Measurements from ENCODE around the gene UBE2I. TPM values are rescaled to one million over a fixed set of nuclear protein-coding genes. Genes with fewer than 3 reads are reported as not detected.
"Not testable (repeated sequence)": the region's sequence is repeated elsewhere in the genome, so short reads cannot be mapped to it uniquely, and the experiment has no call there.

Gene UBE2I
- polyA plus RNA-seq, 2 of the 4 experiments (the other 2 are of a cell fraction): 170 to 208 TPM

- no peak for TF ChIP-seq MAZ (IDR thresholded peaks at IDR 0.05; ENCODE audit: borderline replicate concordance, low read depth, low read length)
- no peak for TF ChIP-seq RFX5 (IDR thresholded peaks at IDR 0.05)
- no peak for TF ChIP-seq KDM1A (IDR thresholded peaks at IDR 0.05; ENCODE audit: low read depth)
- TF ChIP-seq ESRRA (IDR thresholded peaks at IDR 0.05; ENCODE audit: borderline replicate concordance, low read length): no peak
- TF ChIP-seq HOXA7 (CRISPR knock-in tag; IDR thresholded peaks at IDR 0.05): no peak
Observed at GRCh38 chr16:1326946-1327618, 17.6 kb downstream of the UBE2I start (continued).

GRCh38 chr16:1327619-1327947, 18.1 kb downstream of the UBE2I start:
- Histone ChIP-seq H3K27ac (no peak overlapping the region), H3K4me1 (peaks cover 14% of the 10 kb centered on the region), H3K4me2 (no peak overlapping the region), H3K4me3 (no peak overlapping the region), H3K9me3 (no peaks in the 10 kb centered on the region)
- TF ChIP-seq MAX (IDR thresholded peaks at IDR 0.05) (no peak), USF2 (IDR thresholded peaks at IDR 0.05) (no peak), RCOR1 (IDR thresholded peaks at IDR 0.05; ENCODE audit: low read depth, low read length) (no peak), CTCF (IDR thresholded peaks at IDR 0.05) (no peak), KDM5A (IDR thresholded peaks at IDR 0.05) (no peak), MAZ (IDR thresholded peaks at IDR 0.05; ENCODE audit: borderline replicate concordance, low read depth, low read length) (no peak), CEBPB (IDR thresholded peaks at IDR 0.05) (no peak), CBX2 (IDR thresholded peaks at IDR 0.05; ENCODE audit: borderline replicate concordance, low read depth) (no peak), EP300 (IDR thresholded peaks at IDR 0.05) (no peak), TFCP2L1 (CRISPR knock-in tag; IDR thresholded peaks at IDR 0.05) (no peak), RNF2 (IDR thresholded peaks at IDR 0.05; ENCODE audit: borderline replicate concordance, low read depth) (no peak), ZNF302 (CRISPR knock-in tag; IDR thresholded peaks at IDR 0.05) (no peak), EHF (CRISPR knock-in tag; IDR thresholded peaks at IDR 0.05) (no peak)
- ChIA-PET CTCF (interaction anchor here (2.6 to 6.1 kb wide), 2 partner anchors 9 to 27 kb away, joined by 11 to 44 read pairs; no protein-coding TSS in a partner anchor), POLR2A (no interaction called here)
- WGBS (ENCODE audit: missing lambda C conversion rate): 89% methylated on average over 5 of the region's 5 CpGs
- no peak for DNase-seq (ENCODE audit: low read depth in 1 of 2, low spot score in 1 of 2)
- FAIRE-seq: no peak
- no peak for ATAC-seq

GRCh38 chr16:1328136-1328535, 18.7 kb downstream of the UBE2I start:
- FAIRE-seq; DNase-seq (ENCODE audit: low read depth in 1 of 2, low spot score in 1 of 2); ATAC-seq; H3K4me3 ChIP-seq; CTCF ChIA-PET; H3K4me2 ChIP-seq; POLR2A ChIA-PET; H3K9me3 ChIP-seq; H3K27ac ChIP-seq: not testable (repeated sequence)
- H3K4me1 ChIP-seq: peaks cover 19% of the 10 kb centered on the region
- 90% methylated on average over 17 of the region's 20 CpGs for WGBS (ENCODE audit: missing lambda C conversion rate)

- CTCF ChIA-PET: interaction anchor here (1.5 to 3.8 kb wide), 2 partner anchors 9 to 29 kb away, joined by 4 to 16 read pairs; no protein-coding TSS in a partner anchor
- not testable (repeated sequence) for FAIRE-seq
Observed at GRCh38 chr16:1328961-1329360, 19.5 kb downstream of the UBE2I start.

More at GRCh38 chr16:1328961-1329360, 19.5 kb downstream of the UBE2I start:
- H3K4me1 ChIP-seq: peaks cover 25% of the 10 kb centered on the region
- 84% methylated on average over 10 of the region's 10 CpGs for WGBS (ENCODE audit: missing lambda C conversion rate)
- DNase-seq (ENCODE audit: low read depth in 1 of 2, low spot score in 1 of 2); H3K4me3 ChIP-seq; H3K9me3 ChIP-seq; H3K27ac ChIP-seq; H3K4me2 ChIP-seq; ATAC-seq: not testable (repeated sequence)
- POLR2A ChIA-PET: interaction anchor here (0.6 kb wide), 1 partner anchor 14 kb away, joined by 6 read pairs; no protein-coding TSS in a partner anchor
